ENCODE data around the gene CCDC121.

- TF ChIP-seq RAD21 (conservative IDR thresholded peaks at IDR 0.05) (no peak), CTCF (IDR thresholded peaks at IDR 0.05; ENCODE audit: poor library complexity, severe bottlenecking) (peak; percentile 52), POLR2AphosphoS5 (IDR thresholded peaks at IDR 0.05) (peak; percentile 74), EZH2 (IDR thresholded peaks at IDR 0.05; ENCODE audit: borderline replicate concordance, insufficient read depth, low read length, poor library complexity, severe bottlenecking) (no peak), MXI1 (conservative IDR thresholded peaks at IDR 0.05; ENCODE audit: poor library complexity, severe bottlenecking) (peak; percentile 86), EP300 (conservative IDR thresholded peaks at IDR 0.05; ENCODE audit: poor library complexity, severe bottlenecking) (peak; percentile 77)
Observed at GRCh38 chr2:27663285-27664153, 34.7 kb upstream of the CCDC121 start, which contains the start of the genes SLC4A1AP and SUPT7L.
